Measurements from ENCODE around the gene UBE2J2.

UBE2J2 gene

GRCh38 chr1:1245178-1245816, 28.4 kb downstream of the UBE2J2 start:
- Histone ChIP-seq H2BK12ac (ENCODE audit: low read length in 2 of 2) (no peak overlapping the region), H3K4ac (ENCODE audit: low read depth in 1 of 2, low read length in 2 of 2) (no peak overlapping the region), H2AK5ac (ENCODE audit: low read length, severe bottlenecking) (no peak overlapping the region), H2BK15ac (ENCODE audit: low read depth, poor library complexity, severe bottlenecking) (no peak overlapping the region), H3K79me1 (replicated peaks; ENCODE audit: low read length, poor library complexity, severe bottlenecking) (peaks cover 6% of the 10 kb centered on the region), H3K4me3 (ENCODE audit: insufficient read depth in 1 of 2, low read depth in 1 of 2, low read length in 2 of 2) (no peak overlapping the region), H3K9me3 (ENCODE audit: control insufficient read depth, low read length) (no peaks in the 10 kb centered on the region), H3K18ac (ENCODE audit: low read depth in 1 of 2, low read length in 2 of 2) (no peak overlapping the region), H4K8ac (ENCODE audit: low read length) (no peak overlapping the region), H2AFZ (ENCODE audit: low read depth, low read length) (no peak overlapping the region), H3K4me1 (ENCODE audit: control insufficient read depth, insufficient read depth, low read depth, low read length) (peaks cover 34% of the 10 kb centered on the region), H4K91ac (ENCODE audit: low read length) (no peak overlapping the region), H3K27me3 (ENCODE audit: control insufficient read depth in 1 of 2, insufficient read depth in 1 of 2, low read length in 2 of 2) (peaks cover 6 to 20% of the 10 kb centered on the region in 2 experiments), H2BK5ac (ENCODE audit: low read depth, low read length, poor library complexity, severe bottlenecking) (no peak overlapping the region), H3K27ac (ENCODE audit: low read length, poor library complexity, severe bottlenecking) (no peak overlapping the region), H3K14ac (ENCODE audit: low read length in 2 of 2) (no peak overlapping the region), H3K4me2 (ENCODE audit: low read length, poor library complexity, severe bottlenecking) (no peak overlapping the region), H2BK120ac (ENCODE audit: low read depth, low read length) (no peak overlapping the region), H3K36me3 (ENCODE audit: control insufficient read depth in 1 of 2, insufficient read depth in 2 of 2, low read depth in 1 of 2, low read length in 2 of 2) (peaks cover 0 to 32% of the 10 kb centered on the region in 2 experiments), H3K9ac (ENCODE audit: low read length) (no peak overlapping the region), H3K23ac (ENCODE audit: low read length in 2 of 2) (no peak overlapping the region)
- DNase-seq: no peak
- 87% methylated on average over 22 of the region's 23 CpGs for WGBS

DNA sequence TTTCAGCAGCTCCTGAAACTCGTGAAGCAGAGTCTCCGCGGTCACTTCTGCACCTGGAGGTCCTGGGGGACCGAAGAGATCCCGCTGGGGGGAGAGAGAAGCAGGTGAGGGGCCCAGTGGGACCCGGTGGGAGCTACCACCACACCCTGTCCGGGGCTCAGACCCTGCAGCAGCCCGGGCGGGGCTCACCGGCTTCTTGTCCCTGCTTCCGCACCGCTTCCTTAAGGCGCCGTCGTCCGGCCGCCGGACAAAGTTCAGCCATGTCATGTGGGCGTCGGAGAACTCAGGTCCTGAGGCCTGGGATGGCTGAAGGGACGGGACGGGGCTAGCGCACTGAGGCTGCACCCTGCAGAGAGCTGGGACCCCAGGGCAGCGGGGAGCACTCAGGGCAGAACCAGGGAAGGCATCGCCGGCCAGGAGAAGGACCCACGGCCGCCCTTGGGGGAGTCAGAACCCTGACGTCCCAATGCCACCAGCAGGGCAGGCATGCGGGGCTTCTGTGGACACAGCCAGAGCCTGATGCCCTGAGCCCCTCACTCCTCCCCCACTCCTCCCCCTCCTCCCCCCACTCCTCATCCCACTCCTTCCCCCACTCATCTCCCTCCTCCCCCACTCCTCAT, 29.4 kb downstream of the UBE2J2 start:
- H3K79me1 ChIP-seq (replicated peaks; ENCODE audit: low read length, poor library complexity, severe bottlenecking): peaks cover 2% of the 10 kb centered on the region
- peaks cover 43% of the 10 kb centered on the region for H3K4me1 ChIP-seq (ENCODE audit: control insufficient read depth, insufficient read depth, low read depth, low read length)
- no peak overlapping the region for H2AFZ ChIP-seq (ENCODE audit: low read depth, low read length)
- no peak overlapping the region for H3K27ac ChIP-seq (ENCODE audit: low read length, poor library complexity, severe bottlenecking)
- H3K4me2 ChIP-seq (ENCODE audit: low read length, poor library complexity, severe bottlenecking): no peak overlapping the region
- H3K4ac ChIP-seq (ENCODE audit: low read depth in 1 of 2, low read length in 2 of 2): no peak overlapping the region
- H3K14ac ChIP-seq (ENCODE audit: low read length in 2 of 2): no peak overlapping the region
- no peak for DNase-seq
- peaks cover 6 to 30% of the 10 kb centered on the region in 2 experiments for H3K27me3 ChIP-seq (ENCODE audit: control insufficient read depth in 1 of 2, insufficient read depth in 1 of 2, low read length in 2 of 2)
- H3K23ac ChIP-seq (ENCODE audit: low read length in 2 of 2): no peak overlapping the region
- peaks cover 0 to 32% of the 10 kb centered on the region in 2 experiments for H3K36me3 ChIP-seq (ENCODE audit: control insufficient read depth in 1 of 2, insufficient read depth in 2 of 2, low read depth in 1 of 2, low read length in 2 of 2)
- H2BK15ac ChIP-seq (ENCODE audit: low read depth, poor library complexity, severe bottlenecking): no peak overlapping the region
- H3K9ac ChIP-seq (ENCODE audit: low read length): no peak overlapping the region
- H3K9me3 ChIP-seq (ENCODE audit: control insufficient read depth, low read length): no peaks in the 10 kb centered on the region
- no peak overlapping the region for H3K18ac ChIP-seq (ENCODE audit: low read depth in 1 of 2, low read length in 2 of 2)
- H2BK12ac ChIP-seq (ENCODE audit: low read length in 2 of 2): no peak overlapping the region
- 82% methylated on average over 28 of the region's 30 CpGs for WGBS
- no peak overlapping the region for H4K91ac ChIP-seq (ENCODE audit: low read length)
- H2BK5ac ChIP-seq (ENCODE audit: low read depth, low read length, poor library complexity, severe bottlenecking): no peak overlapping the region
- no peak overlapping the region for H2BK120ac ChIP-seq (ENCODE audit: low read depth, low read length)
- H4K8ac ChIP-seq (ENCODE audit: low read length): no peak overlapping the region
- no peak overlapping the region for H3K4me3 ChIP-seq (ENCODE audit: insufficient read depth in 1 of 2, low read depth in 1 of 2, low read length in 2 of 2)
- H2AK5ac ChIP-seq (ENCODE audit: low read length, severe bottlenecking): no peak overlapping the region

- WGBS: 74% methylated on average over 23 of the region's 23 CpGs
Observed at GRCh38 chr1:1243807-1244191, 29.9 kb downstream of the UBE2J2 start.

DNA sequence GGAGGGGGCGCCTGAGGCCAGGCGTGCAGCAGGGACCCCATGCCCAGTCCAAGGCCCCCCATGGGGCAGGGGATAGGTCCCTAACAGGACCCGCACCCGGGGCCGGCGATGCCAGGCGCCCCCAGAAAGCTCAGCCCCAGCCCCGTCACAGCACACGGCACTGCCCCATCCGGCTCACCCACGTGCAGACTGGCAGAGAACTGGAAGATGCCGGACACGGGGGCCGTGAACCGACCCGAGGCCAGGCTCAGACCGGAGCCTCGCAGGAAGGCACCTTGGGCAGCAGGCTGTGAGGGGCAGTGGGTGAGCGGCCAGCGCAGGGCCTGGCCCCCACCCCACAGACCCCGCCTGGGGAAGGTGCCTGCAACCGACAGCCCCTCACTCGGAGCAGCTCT, 30.4 kb downstream of the UBE2J2 start:
- Histone ChIP-seq H3K27ac (ENCODE audit: low read length, poor library complexity, severe bottlenecking) (no peak overlapping the region), H2AK5ac (ENCODE audit: low read length, severe bottlenecking) (no peak overlapping the region), H3K27me3 (ENCODE audit: control insufficient read depth in 1 of 2, insufficient read depth in 1 of 2, low read length in 2 of 2) (peaks cover 6 to 40% of the 10 kb centered on the region in 2 experiments), H4K8ac (ENCODE audit: low read length) (no peak overlapping the region), H3K79me1 (replicated peaks; ENCODE audit: low read length, poor library complexity, severe bottlenecking) (peaks cover 2% of the 10 kb centered on the region), H2BK12ac (ENCODE audit: low read length in 2 of 2) (no peak overlapping the region), H2BK15ac (ENCODE audit: low read depth, poor library complexity, severe bottlenecking) (no peak overlapping the region), H4K91ac (ENCODE audit: low read length) (no peak overlapping the region), H2BK120ac (ENCODE audit: low read depth, low read length) (no peak overlapping the region), H3K4ac (ENCODE audit: low read depth in 1 of 2, low read length in 2 of 2) (no peak overlapping the region), H2AFZ (ENCODE audit: low read depth, low read length) (no peak overlapping the region), H3K4me3 (ENCODE audit: insufficient read depth in 1 of 2, low read depth in 1 of 2, low read length in 2 of 2) (no peak overlapping the region), H3K9ac (ENCODE audit: low read length) (no peak overlapping the region), H3K18ac (ENCODE audit: low read depth in 1 of 2, low read length in 2 of 2) (no peak overlapping the region), H3K36me3 (ENCODE audit: control insufficient read depth in 1 of 2, insufficient read depth in 2 of 2, low read depth in 1 of 2, low read length in 2 of 2) (peaks cover 0 to 34% of the 10 kb centered on the region in 2 experiments), H3K14ac (ENCODE audit: low read length in 2 of 2) (no peak overlapping the region), H3K23ac (ENCODE audit: low read length in 2 of 2) (no peak overlapping the region), H2BK5ac (ENCODE audit: low read depth, low read length, poor library complexity, severe bottlenecking) (no peak overlapping the region), H3K4me2 (ENCODE audit: low read length, poor library complexity, severe bottlenecking) (no peak overlapping the region), H3K4me1 (ENCODE audit: control insufficient read depth, insufficient read depth, low read depth, low read length) (peaks cover 43% of the 10 kb centered on the region), H3K9me3 (ENCODE audit: control insufficient read depth, low read length) (no peaks in the 10 kb centered on the region)
- DNase-seq: no peak
- 91% methylated on average over 23 of the region's 23 CpGs for WGBS

More at GRCh38 chr1:1243807-1244191, 29.9 kb downstream of the UBE2J2 start:
- H2BK120ac ChIP-seq (ENCODE audit: low read depth, low read length): no peak overlapping the region
- H3K14ac ChIP-seq (ENCODE audit: low read length in 2 of 2): no peak overlapping the region
- H4K91ac ChIP-seq (ENCODE audit: low read length): no peak overlapping the region
- no peak overlapping the region for H2BK5ac ChIP-seq (ENCODE audit: low read depth, low read length, poor library complexity, severe bottlenecking)
- peaks cover 43% of the 10 kb centered on the region for H3K4me1 ChIP-seq (ENCODE audit: control insufficient read depth, insufficient read depth, low read depth, low read length)
- H3K9ac ChIP-seq (ENCODE audit: low read length): no peak overlapping the region
- no peak overlapping the region for H3K23ac ChIP-seq (ENCODE audit: low read length in 2 of 2)
- H3K9me3 ChIP-seq (ENCODE audit: control insufficient read depth, low read length): no peaks in the 10 kb centered on the region
- H3K79me1 ChIP-seq (replicated peaks; ENCODE audit: low read length, poor library complexity, severe bottlenecking): peaks cover 2% of the 10 kb centered on the region
- no peak overlapping the region for H2BK15ac ChIP-seq (ENCODE audit: low read depth, poor library complexity, severe bottlenecking)
- no peak overlapping the region for H3K27ac ChIP-seq (ENCODE audit: low read length, poor library complexity, severe bottlenecking)
- no peak overlapping the region for H3K4me2 ChIP-seq (ENCODE audit: low read length, poor library complexity, severe bottlenecking)
- no peak overlapping the region for H2AFZ ChIP-seq (ENCODE audit: low read depth, low read length)
- no peak overlapping the region for H4K8ac ChIP-seq (ENCODE audit: low read length)
- peaks cover 6 to 35% of the 10 kb centered on the region in 2 experiments for H3K27me3 ChIP-seq (ENCODE audit: control insufficient read depth in 1 of 2, insufficient read depth in 1 of 2, low read length in 2 of 2)
- H3K4me3 ChIP-seq (ENCODE audit: insufficient read depth in 1 of 2, low read depth in 1 of 2, low read length in 2 of 2): no peak overlapping the region
- no peak overlapping the region for H2BK12ac ChIP-seq (ENCODE audit: low read length in 2 of 2)
- H2AK5ac ChIP-seq (ENCODE audit: low read length, severe bottlenecking): no peak overlapping the region
- H3K4ac ChIP-seq (ENCODE audit: low read depth in 1 of 2, low read length in 2 of 2): no peak overlapping the region
- DNase-seq: no peak
- peaks cover 0 to 33% of the 10 kb centered on the region in 2 experiments for H3K36me3 ChIP-seq (ENCODE audit: control insufficient read depth in 1 of 2, insufficient read depth in 2 of 2, low read depth in 1 of 2, low read length in 2 of 2)
- H3K18ac ChIP-seq (ENCODE audit: low read depth in 1 of 2, low read length in 2 of 2): no peak overlapping the region
